Measurements from ENCODE around the gene PREB. TPM values are rescaled to one million over a fixed set of nuclear protein-coding genes. Genes with fewer than 3 reads are reported as not detected.
A peak's percentile ranks its signal among the peaks of the same experiment; 100 is the strongest.

The PREB gene
- total and polyA plus RNA-seq, 2 of the 13 experiments (the other 11 are each of a cell fraction or from before 2014, with no cell fraction given) = 112 to 192 TPM

GRCh38 chr2:27086090-27086723, 48.2 kb downstream of the PREB start (continued):
- TF ChIP-seq ARID4A (CRISPR knock-in tag; IDR thresholded peaks at IDR 0.05; ENCODE audit: borderline replicate concordance) (no peak; the same call in 1 of the 2 replicates), KAT8 (CRISPR knock-in tag; IDR thresholded peaks at IDR 0.05) (peak; percentile 80), ZNF224 (CRISPR knock-in tag; IDR thresholded peaks at IDR 0.05) (no peak), KLF9 (CRISPR knock-in tag; IDR thresholded peaks at IDR 0.05; ENCODE audit: low read depth) (peak; percentile 71; the same call in 1 of the 2 replicates), SP1 (IDR thresholded peaks at IDR 0.05) (no peak), SP1 (CRISPR knock-in tag; IDR thresholded peaks at IDR 0.05) (peak; percentile 89), NRL (CRISPR knock-in tag; IDR thresholded peaks at IDR 0.05; ENCODE audit: borderline replicate concordance) (0 out of 2 replicates have a peak, but pooled peaks have one; percentile 15), ZBTB7A (CRISPR knock-in tag; IDR thresholded peaks at IDR 0.05) (peak; percentile 21; the same call in 1 of the 2 replicates), TEAD3 (CRISPR knock-in tag; optimal IDR thresholded peaks at IDR 0.05; ENCODE audit: borderline replicate concordance) (peak; percentile 66), ZNF556 (CRISPR knock-in tag; IDR thresholded peaks at IDR 0.05; ENCODE audit: borderline replicate concordance) (peak; percentile 69; the same call in 1 of the 2 replicates), ZNF281 (CRISPR knock-in tag; IDR thresholded peaks at IDR 0.05; ENCODE audit: borderline replicate concordance) (no peak; the same call in 1 of the 2 replicates), THAP8 (CRISPR knock-in tag; IDR thresholded peaks at IDR 0.05; ENCODE audit: borderline replicate concordance) (peak; percentile 97), DMAP1 (CRISPR knock-in tag; IDR thresholded peaks at IDR 0.05) (peak; percentile 81)

Data from HepG2 (cell line).